OCI-M1 (cell line): ENCODE data around the gene IL23A.

Source experiments
- DNase-seq: peaks from one replicate; lab custom pipeline; 2025; lab: John Stamatoyannopoulos, UW

The IL23A gene

GRCh38 chr12:56361487-56362129 is 22.9 kb downstream of the IL23A start:
- no peak for DNase-seq

GRCh38 chr12:56362130-56363059 is 23.7 kb downstream of the IL23A start, which contains the start of gene APOF:
APOF (minus strand) TSS chr12:56362857; CDS start chr12:56362745, 112 bp downstream.
- DNase-seq = no peak

GRCh38 chr12:56366948-56367347 is 28.3 kb downstream of the IL23A start:
- no peak for DNase-seq

- no peak for DNase-seq
Observed at GRCh38 chr12:56373515-56373914, 34.8 kb downstream of the IL23A start.

GRCh38 chr12:56374726-56375597 is 36.3 kb downstream of the IL23A start:
- no peak for DNase-seq

- DNase-seq = no peak
Observed at GRCh38 chr12:56375598-56376434, 37.1 kb downstream of the IL23A start.

- peak; percentile 47 for DNase-seq
Observed at GRCh38 chr12:56377310-56377988, 38.8 kb downstream of the IL23A start.

GRCh38 chr12:56377989-56378316 is 39.3 kb downstream of the IL23A start:
- no peak for DNase-seq

GRCh38 chr12:56382611-56383010 is 43.9 kb downstream of the IL23A start:
- no peak for DNase-seq

- no peak for DNase-seq
Observed at GRCh38 chr12:56385873-56386272, 47.2 kb downstream of the IL23A start.

- no peak for DNase-seq
Observed at GRCh38 chr12:56387152-56387736, 48.6 kb downstream of the IL23A start.

- DNase-seq = no peak
Observed at GRCh38 chr12:56389412-56389811, 50.7 kb downstream of the IL23A start.
